Measurements from ENCODE around the gene CST7.
"Not testable (repeated sequence)": the region's sequence is repeated elsewhere in the genome, so short reads cannot be mapped to it uniquely, and the experiment has no call there.

Gene CST7

DNA sequence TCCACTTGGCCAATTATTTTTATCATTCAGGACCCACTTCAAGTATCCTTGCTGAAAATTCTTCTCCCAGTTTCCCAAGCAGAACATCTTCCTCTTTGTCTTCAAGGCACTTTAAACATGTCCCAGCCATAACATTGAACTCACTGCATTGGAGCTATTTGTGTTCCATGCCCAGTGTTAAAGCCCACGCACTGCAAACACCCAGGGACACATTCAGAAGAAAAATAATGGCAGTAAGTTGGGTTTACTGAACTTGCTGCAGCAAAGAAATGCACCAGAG lies 45.1 kb downstream of the CST7 start:
- peaks cover 7% of the 10 kb centered on the region for H3K4me1 ChIP-seq (ENCODE audit: control insufficient read depth, insufficient read depth, low read length)
- H3K27me3 ChIP-seq (ENCODE audit: control insufficient read depth, insufficient read depth, low read length, poor library complexity, severe bottlenecking) = peaks cover 14% of the 10 kb centered on the region
- no peaks in the 10 kb centered on the region for H3K36me3 ChIP-seq (ENCODE audit: control insufficient read depth, insufficient read depth, low read length)
- no peaks in the 10 kb centered on the region for H3K9me3 ChIP-seq (ENCODE audit: control insufficient read depth, low read length)
- H3K4me3 ChIP-seq (ENCODE audit: insufficient read depth, low read depth, low read length) = no peak overlapping the region
- H3K27ac ChIP-seq (ENCODE audit: insufficient read depth, low read depth, low read length, poor library complexity, severe bottlenecking) = no peak overlapping the region
- 89 to 93% methylated on average over 1 of the region's 1 CpG for WGBS, 2 experiments

DNA sequence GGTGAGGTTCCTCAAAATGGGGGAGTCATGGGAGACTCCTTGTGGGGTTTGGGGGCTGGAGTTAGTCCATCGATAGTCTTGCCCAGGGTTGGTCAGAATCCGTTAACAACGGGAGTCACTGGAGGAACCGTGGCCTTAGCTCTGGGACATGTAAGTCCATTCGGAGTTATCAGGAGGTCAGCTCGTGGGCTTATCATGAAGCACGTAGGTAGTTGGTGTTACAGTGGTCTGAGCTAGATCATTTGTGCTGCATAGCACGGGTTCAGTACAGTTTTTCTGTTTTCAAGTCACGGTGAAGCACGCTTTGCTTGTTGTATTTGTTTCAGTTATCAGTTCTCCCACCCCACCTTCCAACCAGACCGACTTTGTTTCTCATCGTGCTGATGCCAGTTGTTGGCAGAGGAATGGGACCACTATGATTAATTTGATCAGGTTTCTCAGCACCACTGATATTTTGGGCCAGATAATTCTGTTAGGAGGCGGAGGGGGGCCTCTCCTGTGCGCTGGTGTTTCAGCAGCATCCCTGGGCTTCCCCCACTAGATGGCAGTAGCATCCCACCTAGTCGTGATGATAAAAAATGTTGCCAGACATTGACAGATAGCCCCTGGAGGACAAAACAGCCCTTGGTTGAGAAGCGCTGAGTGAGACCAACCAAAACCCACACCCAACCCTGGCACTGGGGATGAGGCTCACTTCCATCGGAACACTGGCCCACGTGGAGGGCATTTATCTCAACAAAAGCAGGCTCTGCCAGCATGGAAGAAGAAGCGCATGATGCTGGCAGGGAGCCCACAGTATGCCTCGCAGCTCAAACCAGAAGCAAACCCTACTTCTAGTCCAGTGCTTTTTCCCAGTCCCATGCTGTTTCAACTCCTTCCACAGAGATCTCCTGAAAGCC lies 45.6 kb downstream of the CST7 start:
- Histone ChIP-seq H3K27me3 (ENCODE audit: control insufficient read depth, insufficient read depth, low read length, poor library complexity, severe bottlenecking) (peaks cover 20% of the 10 kb centered on the region), H3K9me3 (ENCODE audit: control insufficient read depth, low read length) (no peaks in the 10 kb centered on the region), H3K36me3 (ENCODE audit: control insufficient read depth, insufficient read depth, low read length) (no peaks in the 10 kb centered on the region), H3K27ac (ENCODE audit: insufficient read depth, low read depth, low read length, poor library complexity, severe bottlenecking) (no peak overlapping the region), H3K4me1 (ENCODE audit: control insufficient read depth, insufficient read depth, low read length) (peaks cover 7% of the 10 kb centered on the region), H3K4me3 (ENCODE audit: insufficient read depth, low read depth, low read length) (no peak overlapping the region)
- whole genome bisulfite sequencing, 2 experiments = 52 to 54% methylated on average over 20 of the region's 20 CpGs

DNA sequence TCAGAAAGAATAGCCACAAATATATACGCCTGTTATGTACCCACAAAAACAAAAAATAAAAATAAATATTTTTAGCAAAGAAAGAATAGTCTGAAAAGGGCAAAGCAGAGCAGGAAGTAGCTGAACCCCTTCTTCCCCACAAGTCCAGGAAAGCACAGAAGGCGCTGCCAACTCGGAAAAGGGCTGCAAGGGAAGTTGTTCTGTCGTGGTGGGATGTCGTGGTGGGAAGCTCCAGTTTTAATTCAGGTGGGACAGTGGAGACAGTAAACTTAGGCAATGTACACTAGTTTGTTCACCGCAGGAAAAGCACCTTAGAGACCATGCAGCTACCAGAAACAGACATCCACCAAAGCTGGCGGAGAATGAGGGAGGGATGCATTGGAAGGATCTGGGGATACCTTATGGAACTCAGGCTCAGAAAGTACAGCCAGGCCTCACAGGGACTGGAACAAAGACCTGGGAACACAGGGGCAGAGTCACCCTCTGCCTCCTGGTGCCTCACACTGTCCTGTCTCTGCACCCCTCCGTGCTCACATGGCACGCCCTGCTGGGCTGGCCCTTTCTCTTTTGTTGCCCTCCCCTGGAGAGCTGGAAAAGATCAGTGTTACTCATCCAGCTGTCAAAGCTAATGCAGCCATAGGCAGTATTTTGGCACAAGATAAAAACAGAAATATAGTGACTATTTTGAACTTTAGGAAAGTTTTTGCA lies 46.8 kb downstream of the CST7 start:
- Histone ChIP-seq H3K4me1 (ENCODE audit: control insufficient read depth, insufficient read depth, low read length) (peaks cover 7% of the 10 kb centered on the region), H3K4me3 (ENCODE audit: insufficient read depth, low read depth, low read length) (no peak overlapping the region), H3K27ac (ENCODE audit: insufficient read depth, low read depth, low read length, poor library complexity, severe bottlenecking) (no peak overlapping the region), H3K36me3 (ENCODE audit: control insufficient read depth, insufficient read depth, low read length) (no peaks in the 10 kb centered on the region), H3K9me3 (ENCODE audit: control insufficient read depth, low read length) (no peaks in the 10 kb centered on the region), H3K27me3 (ENCODE audit: control insufficient read depth, insufficient read depth, low read length, poor library complexity, severe bottlenecking) (peaks cover 23% of the 10 kb centered on the region)
- WGBS, 2 experiments = 76 to 77% methylated on average over 8 of the region's 9 CpGs

DNA sequence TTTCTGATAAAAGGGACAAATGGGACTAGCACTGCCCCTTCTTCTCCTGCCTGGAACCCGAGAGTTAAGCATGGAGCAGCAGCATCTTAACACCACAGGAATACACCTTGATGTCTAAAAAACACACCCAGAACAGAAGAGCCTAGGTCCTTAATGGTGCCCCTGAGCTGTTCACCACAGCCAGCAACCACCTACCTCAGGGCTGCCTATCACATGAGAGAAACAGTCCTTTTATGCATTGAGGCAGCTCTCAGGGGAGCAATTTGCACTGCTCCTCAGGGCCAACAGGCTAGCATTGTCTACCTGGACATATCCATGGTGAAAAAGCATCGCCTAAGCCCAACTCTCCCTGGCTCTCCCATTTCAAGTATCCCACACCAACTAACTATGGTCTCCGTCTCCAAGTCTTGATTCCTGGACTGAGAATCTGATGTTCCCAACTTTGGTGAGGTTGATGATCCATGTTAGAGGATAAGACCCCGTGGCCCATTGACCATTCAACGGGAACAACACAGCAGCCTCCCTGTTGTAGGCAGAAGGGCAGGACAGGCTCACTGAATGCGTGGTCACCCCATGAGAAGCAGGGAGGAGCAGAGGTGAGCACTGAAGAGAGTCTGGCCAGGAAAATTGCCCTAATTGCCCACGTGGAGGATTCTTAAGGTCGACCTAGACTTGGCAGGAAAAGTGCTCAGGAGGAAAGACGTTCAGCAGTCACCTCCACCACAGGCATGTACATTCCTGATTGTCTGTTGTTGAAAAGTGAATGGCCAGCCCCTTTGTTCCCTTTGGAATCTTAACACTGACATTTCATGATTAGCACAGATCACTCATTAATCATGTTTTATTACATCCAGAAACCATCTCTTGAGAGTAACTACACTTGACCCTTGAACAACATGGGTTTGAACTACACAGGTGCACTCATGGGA lies 47.6 kb downstream of the CST7 start:
- Histone ChIP-seq H3K9me3 (ENCODE audit: control insufficient read depth, low read length) (no peaks in the 10 kb centered on the region), H3K27me3 (ENCODE audit: control insufficient read depth, insufficient read depth, low read length, poor library complexity, severe bottlenecking) (peaks cover 23% of the 10 kb centered on the region), H3K27ac (ENCODE audit: insufficient read depth, low read depth, low read length, poor library complexity, severe bottlenecking) (no peak overlapping the region), H3K36me3 (ENCODE audit: control insufficient read depth, insufficient read depth, low read length) (no peaks in the 10 kb centered on the region), H3K4me1 (ENCODE audit: control insufficient read depth, insufficient read depth, low read length) (no peaks in the 10 kb centered on the region), H3K4me3 (ENCODE audit: insufficient read depth, low read depth, low read length) (no peak overlapping the region)
- WGBS, 2 experiments = 78 to 82% methylated on average over 9 of the region's 9 CpGs

DNA sequence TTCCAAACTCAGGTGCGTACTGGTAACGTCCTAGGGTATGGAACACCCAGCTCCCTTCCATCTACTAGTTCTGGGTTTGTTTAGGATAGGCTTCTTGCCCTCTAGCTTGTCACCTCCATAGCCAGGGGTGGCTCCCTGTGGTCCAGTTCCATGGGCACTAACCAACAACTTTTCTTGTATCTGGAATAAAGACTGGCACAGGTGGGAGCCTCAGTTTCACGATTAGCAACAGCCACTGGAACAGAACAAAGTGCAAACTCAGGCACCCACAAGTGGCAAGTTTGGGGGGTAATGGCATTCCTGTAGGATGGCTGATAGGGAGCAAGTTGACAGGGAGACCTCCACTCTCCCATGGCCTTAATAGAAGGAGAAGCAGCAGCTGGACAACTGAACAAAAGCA lies 49.1 kb downstream of the CST7 start:
- no peaks in the 10 kb centered on the region for H3K9me3 ChIP-seq (ENCODE audit: control insufficient read depth, low read length)
- H3K27ac ChIP-seq (ENCODE audit: insufficient read depth, low read depth, low read length, poor library complexity, severe bottlenecking) = no peak overlapping the region
- no peaks in the 10 kb centered on the region for H3K36me3 ChIP-seq (ENCODE audit: control insufficient read depth, insufficient read depth, low read length)
- no peak overlapping the region for H3K4me3 ChIP-seq (ENCODE audit: insufficient read depth, low read depth, low read length)
- peaks cover 23% of the 10 kb centered on the region for H3K27me3 ChIP-seq (ENCODE audit: control insufficient read depth, insufficient read depth, low read length, poor library complexity, severe bottlenecking)
- 92 to 96% methylated on average over 3 of the region's 3 CpGs for WGBS, 2 experiments
- H3K4me1 ChIP-seq (ENCODE audit: control insufficient read depth, insufficient read depth, low read length) = no peaks in the 10 kb centered on the region

DNA sequence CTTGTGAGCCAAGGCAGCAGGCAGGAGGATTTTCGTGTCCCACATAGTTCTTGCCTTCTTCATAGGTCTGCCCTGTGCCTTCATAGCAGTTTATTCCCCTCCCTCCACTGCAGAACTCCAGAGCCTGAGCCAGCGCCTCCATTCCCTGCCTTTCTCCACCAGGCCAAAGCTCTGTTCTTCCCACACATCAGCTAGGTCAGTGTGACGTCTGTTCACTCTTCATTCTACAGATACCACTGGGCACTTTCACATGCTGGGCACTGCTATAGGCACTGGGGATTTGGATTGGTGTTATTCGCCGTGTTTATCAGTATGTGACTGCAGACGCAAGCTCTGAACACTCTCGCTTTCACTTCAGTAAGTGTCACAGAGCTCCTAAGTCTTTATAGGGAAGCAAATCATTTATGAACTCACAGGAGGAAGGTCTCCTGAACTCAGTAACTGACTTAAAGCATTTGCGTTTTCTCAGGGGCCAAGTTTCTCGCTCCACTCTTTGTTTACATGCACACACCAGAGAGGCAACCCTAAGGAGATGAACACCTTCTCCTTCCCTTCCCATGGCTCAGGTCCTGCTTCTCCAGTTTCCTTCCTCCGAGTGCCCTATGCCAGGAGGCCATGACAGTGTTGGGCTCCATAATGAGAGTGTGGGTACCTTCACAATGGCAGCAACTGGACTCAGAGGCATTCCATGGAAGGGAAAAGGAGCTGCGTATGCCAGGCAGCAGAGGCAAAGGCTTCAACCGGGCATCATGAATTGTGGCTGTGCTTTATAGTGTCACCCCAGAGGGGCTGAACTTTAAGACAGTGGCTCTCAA lies 49.8 kb downstream of the CST7 start:
- Histone ChIP-seq H3K27me3 (ENCODE audit: control insufficient read depth, insufficient read depth, low read length, poor library complexity, severe bottlenecking) (peaks cover 23% of the 10 kb centered on the region), H3K36me3 (ENCODE audit: control insufficient read depth, insufficient read depth, low read length) (no peaks in the 10 kb centered on the region), H3K9me3 (ENCODE audit: control insufficient read depth, low read length) (no peaks in the 10 kb centered on the region), H3K4me1 (ENCODE audit: control insufficient read depth, insufficient read depth, low read length) (no peaks in the 10 kb centered on the region), H3K4me3 (ENCODE audit: insufficient read depth, low read depth, low read length) (no peak overlapping the region), H3K27ac (ENCODE audit: insufficient read depth, low read depth, low read length, poor library complexity, severe bottlenecking) (no peak overlapping the region)
- 87% methylated on average over 12 of the region's 12 CpGs for WGBS, 2 experiments

DNA sequence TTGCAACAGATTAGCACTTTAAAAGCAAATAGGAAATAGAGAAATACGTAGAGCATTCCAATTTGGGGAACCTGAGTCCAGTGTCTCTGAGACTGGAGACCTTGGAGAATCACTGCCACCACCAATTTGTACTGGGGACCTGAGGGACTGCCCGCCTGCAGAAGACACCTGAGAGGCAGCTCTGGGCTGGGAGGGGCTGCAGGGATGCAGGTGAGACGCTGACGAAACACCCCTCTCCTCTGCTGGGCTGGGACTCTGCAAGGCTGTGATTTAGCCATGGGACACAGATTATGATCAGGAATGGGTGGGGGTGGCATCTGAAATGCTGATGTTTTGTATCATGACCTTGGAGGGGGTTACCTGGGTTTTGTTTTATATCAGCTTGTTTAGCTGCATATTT lies 50.5 kb downstream of the CST7 start:
- peaks cover 23% of the 10 kb centered on the region for H3K27me3 ChIP-seq (ENCODE audit: control insufficient read depth, insufficient read depth, low read length, poor library complexity, severe bottlenecking)
- H3K36me3 ChIP-seq (ENCODE audit: control insufficient read depth, insufficient read depth, low read length) = no peaks in the 10 kb centered on the region
- H3K27ac ChIP-seq (ENCODE audit: insufficient read depth, low read depth, low read length, poor library complexity, severe bottlenecking) = no peak overlapping the region
- no peak overlapping the region for H3K4me3 ChIP-seq (ENCODE audit: insufficient read depth, low read depth, low read length)
- no peaks in the 10 kb centered on the region for H3K4me1 ChIP-seq (ENCODE audit: control insufficient read depth, insufficient read depth, low read length)
- H3K9me3 ChIP-seq (ENCODE audit: control insufficient read depth, low read length) = no peaks in the 10 kb centered on the region
- WGBS, 2 experiments = 81 to 84% methylated on average over 4 of the region's 4 CpGs

DNA sequence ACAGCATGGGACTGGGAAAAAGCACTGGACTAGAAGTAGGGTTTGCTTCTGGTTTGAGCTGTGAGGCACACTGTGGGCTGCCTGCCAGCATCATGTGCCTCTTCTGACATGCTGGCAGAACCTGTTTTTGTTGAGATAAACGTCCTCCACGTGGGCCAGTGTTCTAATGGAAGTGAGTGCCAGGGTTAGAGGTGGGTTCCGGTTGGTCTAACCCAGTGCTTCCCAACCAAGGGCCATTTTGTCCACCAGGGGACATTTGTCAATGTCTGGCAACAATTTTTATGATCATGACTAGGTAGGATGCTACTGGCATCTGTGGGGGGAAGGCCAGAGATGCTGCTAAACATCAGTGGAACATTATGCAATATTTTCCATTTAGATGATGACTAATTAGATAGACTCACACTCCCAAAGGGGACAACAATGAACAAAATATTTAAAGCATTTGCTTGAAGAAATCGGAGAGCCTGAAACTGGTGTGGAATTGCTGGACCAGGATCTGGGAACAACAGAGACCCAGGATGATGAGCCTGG lies 51.3 kb downstream of the CST7 start:
- Histone ChIP-seq H3K36me3 (ENCODE audit: control insufficient read depth, insufficient read depth, low read length) (no peaks in the 10 kb centered on the region), H3K4me3 (ENCODE audit: insufficient read depth, low read depth, low read length) (no peak overlapping the region), H3K9me3 (ENCODE audit: control insufficient read depth, low read length) (no peaks in the 10 kb centered on the region), H3K27ac (ENCODE audit: insufficient read depth, low read depth, low read length, poor library complexity, severe bottlenecking) (no peak overlapping the region), H3K4me1 (ENCODE audit: control insufficient read depth, insufficient read depth, low read length) (no peaks in the 10 kb centered on the region), H3K27me3 (ENCODE audit: control insufficient read depth, insufficient read depth, low read length, poor library complexity, severe bottlenecking) (peaks cover 23% of the 10 kb centered on the region)
- 58 to 59% methylated on average over 4 of the region's 4 CpGs for WGBS, 2 experiments

DNA sequence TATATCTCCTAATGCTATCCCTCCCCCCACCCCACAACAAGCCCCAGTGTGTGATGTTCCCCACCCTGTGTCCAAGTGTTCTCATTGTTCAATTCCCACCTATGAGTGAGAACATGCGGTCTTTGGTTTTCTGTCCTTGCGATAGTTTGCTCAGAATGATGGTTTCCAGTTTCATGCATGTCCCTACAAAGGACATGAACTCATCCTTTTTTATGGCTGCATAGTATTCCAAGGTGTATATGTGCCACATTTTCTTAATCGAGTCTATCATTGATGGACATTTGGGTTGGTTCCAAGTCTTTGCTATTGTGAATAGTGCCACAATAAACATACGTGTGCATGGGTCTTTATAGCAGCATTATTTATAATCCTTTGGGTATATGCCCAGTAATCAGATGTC lies 52.3 kb downstream of the CST7 start:
- 97 to 98% methylated on average over 4 of the region's 4 CpGs for WGBS, 2 experiments
- H3K9me3 ChIP-seq (ENCODE audit: control insufficient read depth, low read length); H3K36me3 ChIP-seq (ENCODE audit: control insufficient read depth, insufficient read depth, low read length); H3K4me1 ChIP-seq (ENCODE audit: control insufficient read depth, insufficient read depth, low read length); H3K27ac ChIP-seq (ENCODE audit: insufficient read depth, low read depth, low read length, poor library complexity, severe bottlenecking); H3K4me3 ChIP-seq (ENCODE audit: insufficient read depth, low read depth, low read length): not testable (repeated sequence)
- peaks cover 23% of the 10 kb centered on the region for H3K27me3 ChIP-seq (ENCODE audit: control insufficient read depth, insufficient read depth, low read length, poor library complexity, severe bottlenecking)
